Loucy (cell line): Measurements from ENCODE around the gene RNF182.

Experiments
- H2AFZ ChIP-seq: fragments of 200-600 bp; sonication (generic); 2 replicates; pipeline ENCODE4 v1.6.0; 2016; ENCODE audit warnings: antibody characterized with exemption, mild to moderate bottlenecking, low read length, moderate library complexity
- H3F3A ChIP-seq: fragments of 200-600 bp; 2 replicates; pipeline ENCODE4 v1.6.0; 2016; ENCODE audit warnings: antibody characterized with exemption, low read depth, mild to moderate bottlenecking
- H3K27me3 ChIP-seq: fragments of 200-600 bp; sonication (generic); 2 replicates; pipeline ENCODE4 v1.6.1; 2014; ENCODE audit warnings: low read length, mild to moderate bottlenecking; ENCODE audit not compliant: insufficient read depth, poor library complexity, severe bottlenecking
- H3K36me3 ChIP-seq: fragments of 200-600 bp; sonication (generic); 2 replicates; pipeline ENCODE4 v1.6.1; 2016; ENCODE audit warnings: low read length; ENCODE audit not compliant: insufficient read depth
- H3K4me1 ChIP-seq: fragments of 200-600 bp; sonication (generic); 2 replicates; pipeline ENCODE4 v1.5.1; 2014; ENCODE audit warnings: low read length, mild to moderate bottlenecking; ENCODE audit not compliant: insufficient read depth, poor library complexity, severe bottlenecking
- H3K4me2 ChIP-seq: fragments of 200-600 bp; sonication (generic); 2 replicates; pipeline ENCODE4 v1.6.0; 2014; ENCODE audit warnings: antibody characterized with exemption, low read length, low read depth, mild to moderate bottlenecking; ENCODE audit not compliant: poor library complexity, severe bottlenecking
- H3K4me3 ChIP-seq: fragments of 200-600 bp; sonication (generic); 2 replicates; pipeline ENCODE4 v1.5.1; 2014; ENCODE audit warnings: low read length, mild to moderate bottlenecking, mixed read lengths; ENCODE audit not compliant: poor library complexity, severe bottlenecking
- H3K79me2 ChIP-seq: fragments of 200-600 bp; sonication (generic); 2 replicates; pipeline ENCODE4 v1.6.1; 2014; ENCODE audit warnings: low read length; ENCODE audit not compliant: insufficient read depth
- H3K9ac ChIP-seq: fragments of 200-600 bp; sonication (generic); 2 replicates; pipeline ENCODE4 v1.6.0; 2014; ENCODE audit warnings: mild to moderate bottlenecking, low read depth, low read length, moderate library complexity; ENCODE audit not compliant: poor library complexity, severe bottlenecking
- H3K9me2 ChIP-seq: fragments of 200-600 bp; sonication (generic); replicated peaks from 2 replicates; pipeline ENCODE4 v1.6.1; 2016; ENCODE audit warnings: low read depth, low read length, mixed read lengths
- H3K9me3 ChIP-seq: fragments of 200-600 bp; sonication (generic); 2 replicates; pipeline ENCODE4 v1.6.1; 2014; ENCODE audit warnings: mild to moderate bottlenecking, antibody characterized with exemption, low read length, low read depth; ENCODE audit not compliant: insufficient read depth
- H4K20me1 ChIP-seq: fragments of 200-600 bp; sonication (generic); 2 replicates; pipeline ENCODE4 v1.6.0; 2014; ENCODE audit warnings: antibody characterized with exemption, low read length, mild to moderate bottlenecking; ENCODE audit not compliant: insufficient read depth, poor library complexity, severe bottlenecking
- CTCF ChIP-seq: fragments of 200-600 bp; sonication (generic); conservative IDR thresholded peaks from 2 replicates; pipeline ENCODE4 v1.5.1; 2014; ENCODE audit warnings: mild to moderate bottlenecking, antibody characterized with exemption, low read length
- EZH2phosphoT487 ChIP-seq: fragments of 200-600 bp; IDR thresholded peaks from 2 replicates; pipeline ENCODE4 v1.6.1; 2018; ENCODE audit warnings: antibody characterized with exemption, mild to moderate bottlenecking, moderate library complexity, borderline replicate concordance

RNF182 gene

DNA sequence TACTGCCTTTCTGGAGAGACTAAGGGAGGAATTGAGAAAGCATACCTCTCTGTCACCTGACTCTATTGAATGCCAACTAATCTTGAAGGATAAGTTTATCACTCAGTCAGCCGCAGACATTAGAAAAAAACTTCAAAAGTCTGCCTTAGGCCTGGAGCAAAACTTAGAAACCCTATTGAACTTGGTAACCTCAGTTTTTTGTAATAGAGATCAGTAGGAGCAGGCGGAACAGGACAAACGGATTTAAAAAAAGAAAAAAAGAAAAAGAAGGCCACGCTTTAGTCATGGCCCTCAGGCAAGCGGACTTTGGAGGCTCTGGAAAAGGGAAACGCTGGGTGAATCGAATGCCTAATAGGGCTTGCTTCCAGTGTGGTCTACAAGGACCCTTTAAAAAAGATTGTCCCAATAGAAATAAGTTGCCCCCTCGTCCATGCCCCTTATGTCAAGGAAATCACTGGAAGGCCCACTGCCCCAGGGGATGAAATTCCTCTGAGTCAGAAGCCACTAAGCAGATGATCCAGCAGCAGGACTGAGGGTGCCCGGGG, 43.1 kb upstream of the RNF182 start:
- Histone ChIP-seq H3K4me2 (no peak overlapping the region), H3K4me1 (no peaks in the 10 kb centered on the region), H4K20me1 (no peaks in the 10 kb centered on the region), H3F3A (no peaks in the 10 kb centered on the region), H2AFZ (no peak overlapping the region), H3K4me3 (no peak overlapping the region), H3K27me3 (no peaks in the 10 kb centered on the region), H3K9ac (no peak overlapping the region), H3K36me3 (no peaks in the 10 kb centered on the region), H3K9me3 (no peaks in the 10 kb centered on the region), H3K79me2 (no peaks in the 10 kb centered on the region), H3K9me2 (no peaks in the 10 kb centered on the region)
- TF ChIP-seq CTCF: no peak
- no peak for TF ChIP-seq EZH2phosphoT487

DNA sequence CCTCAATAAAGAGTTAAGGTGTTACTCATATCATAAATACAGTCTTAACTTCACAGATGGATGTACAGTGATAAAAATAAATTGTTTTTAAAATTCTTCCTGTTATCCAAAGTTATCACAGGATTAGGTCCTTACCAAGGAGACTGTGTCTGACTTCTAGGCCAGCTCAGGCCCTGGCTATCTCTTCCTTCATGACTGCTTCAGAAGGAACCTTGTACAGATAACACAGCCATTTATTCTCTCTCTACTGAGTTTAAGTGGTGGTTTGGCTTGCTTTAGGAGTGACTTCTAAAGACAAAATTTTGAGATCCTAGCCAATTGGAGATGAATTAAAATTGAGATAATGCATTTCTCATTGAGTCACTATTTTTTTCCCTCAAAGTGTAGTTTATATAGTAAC, 40.8 kb upstream of the RNF182 start:
- no peaks in the 10 kb centered on the region for H3K27me3 ChIP-seq
- H3K9me2 ChIP-seq: no peaks in the 10 kb centered on the region
- no peaks in the 10 kb centered on the region for H3K79me2 ChIP-seq
- no peaks in the 10 kb centered on the region for H3F3A ChIP-seq
- H3K4me3 ChIP-seq: no peak overlapping the region
- no peaks in the 10 kb centered on the region for H3K9me3 ChIP-seq
- TF ChIP-seq CTCF (no peak), EZH2phosphoT487 (no peak)
- no peaks in the 10 kb centered on the region for H3K4me1 ChIP-seq
- no peak overlapping the region for H3K9ac ChIP-seq
- H2AFZ ChIP-seq: no peak overlapping the region
- no peak overlapping the region for H3K4me2 ChIP-seq
- H4K20me1 ChIP-seq: no peaks in the 10 kb centered on the region
- H3K36me3 ChIP-seq: no peaks in the 10 kb centered on the region

DNA sequence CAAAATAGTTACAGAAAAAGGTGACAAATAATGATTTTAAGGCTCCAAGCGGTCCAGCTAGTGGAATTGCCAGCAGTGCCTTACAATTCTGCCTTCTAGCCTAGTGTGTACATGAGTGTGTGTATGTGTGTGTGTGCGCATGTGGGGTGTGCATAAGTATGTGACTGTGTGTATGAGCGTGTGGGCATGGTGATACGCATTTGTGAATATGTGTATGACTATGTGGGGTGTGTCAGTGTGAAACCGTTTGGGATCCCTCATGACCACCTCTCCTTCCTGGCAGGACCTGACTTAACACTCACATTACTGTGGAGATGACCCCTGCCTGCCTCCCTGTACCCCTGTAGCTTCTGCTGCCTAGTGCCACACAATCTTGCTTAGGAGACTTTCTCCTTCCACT, 40.4 kb upstream of the RNF182 start:
- no peak for TF ChIP-seq EZH2phosphoT487
- TF ChIP-seq CTCF: no peak
- H3K9ac ChIP-seq: no peak overlapping the region
- no peaks in the 10 kb centered on the region for H3F3A ChIP-seq
- no peaks in the 10 kb centered on the region for H3K9me3 ChIP-seq
- no peaks in the 10 kb centered on the region for H3K79me2 ChIP-seq
- no peak overlapping the region for H3K4me2 ChIP-seq
- no peaks in the 10 kb centered on the region for H3K27me3 ChIP-seq
- H3K36me3 ChIP-seq: no peaks in the 10 kb centered on the region
- H3K9me2 ChIP-seq: no peaks in the 10 kb centered on the region
- H4K20me1 ChIP-seq: no peaks in the 10 kb centered on the region
- H2AFZ ChIP-seq: no peak overlapping the region
- H3K4me1 ChIP-seq: no peaks in the 10 kb centered on the region
- no peak overlapping the region for H3K4me3 ChIP-seq
